Measurements from ENCODE around the gene ADARB2. TPM values are rescaled to one million over a fixed set of nuclear protein-coding genes. Genes with fewer than 3 reads are reported as not detected.

ADARB2 gene
- total and polyA plus RNA-seq, 3 experiments from 2014 or later: not detected

GRCh38 chr10:1309617-1310270 lies 427.6 kb downstream of the ADARB2 start:
- H3K27me3 Mint-ChIP-seq: peaks cover 0 to 3% of the 10 kb centered on the region in 2 donors
- peaks cover 0 to 4% (median 0%) of the 10 kb centered on the region in 5 donors for H3K9me3 Mint-ChIP-seq
- H3K4me3 ChIP-seq (ENCODE audit: low read length): no peak overlapping the region
- ChIA-PET CTCF (no interaction called here), POLR2A (no interaction called here)
- no peaks in the 10 kb centered on the region for H3K4me1 ChIP-seq (ENCODE audit: insufficient read depth, low read length)
- H3K4me1 Mint-ChIP-seq: no peaks in the 10 kb centered on the region
- H3K36me3 Mint-ChIP-seq: no peaks in the 10 kb centered on the region
- H3K27me3 ChIP-seq (ENCODE audit: insufficient read depth, low read length, poor library complexity, severe bottlenecking): no peaks in the 10 kb centered on the region
- no peak overlapping the region for H3K27ac Mint-ChIP-seq
- H3K36me3 ChIP-seq (ENCODE audit: insufficient read depth, low read length): no peaks in the 10 kb centered on the region
- no peak for DNase-seq
- no peak overlapping the region for H3K27ac ChIP-seq (ENCODE audit: low read depth, low read length)
- H3K9me3 ChIP-seq (ENCODE audit: low read length): no peaks in the 10 kb centered on the region
- H3K4me3 Mint-ChIP-seq: no peak overlapping the region

GRCh38 chr10:1308962-1309616 lies 428.2 kb downstream of the ADARB2 start:
- Histone ChIP-seq H3K9me3 (ENCODE audit: low read length) (no peaks in the 10 kb centered on the region), H3K36me3 (ENCODE audit: insufficient read depth, low read length) (no peaks in the 10 kb centered on the region), H3K4me1 (ENCODE audit: insufficient read depth, low read length) (no peaks in the 10 kb centered on the region), H3K4me3 (ENCODE audit: low read length) (no peak overlapping the region), H3K27me3 (ENCODE audit: insufficient read depth, low read length, poor library complexity, severe bottlenecking) (no peaks in the 10 kb centered on the region), H3K27ac (ENCODE audit: low read depth, low read length) (no peak overlapping the region)
- peaks cover 0 to 3% of the 10 kb centered on the region in 2 donors for H3K27me3 Mint-ChIP-seq
- DNase-seq: no peak
- no peaks in the 10 kb centered on the region for H3K36me3 Mint-ChIP-seq
- ChIA-PET CTCF (no interaction called here), POLR2A (no interaction called here)
- peaks cover 0 to 4% (median 0%) of the 10 kb centered on the region in 5 donors for H3K9me3 Mint-ChIP-seq
- H3K27ac Mint-ChIP-seq: no peak overlapping the region
- H3K4me3 Mint-ChIP-seq: no peak overlapping the region
- H3K4me1 Mint-ChIP-seq: no peaks in the 10 kb centered on the region

DNA sequence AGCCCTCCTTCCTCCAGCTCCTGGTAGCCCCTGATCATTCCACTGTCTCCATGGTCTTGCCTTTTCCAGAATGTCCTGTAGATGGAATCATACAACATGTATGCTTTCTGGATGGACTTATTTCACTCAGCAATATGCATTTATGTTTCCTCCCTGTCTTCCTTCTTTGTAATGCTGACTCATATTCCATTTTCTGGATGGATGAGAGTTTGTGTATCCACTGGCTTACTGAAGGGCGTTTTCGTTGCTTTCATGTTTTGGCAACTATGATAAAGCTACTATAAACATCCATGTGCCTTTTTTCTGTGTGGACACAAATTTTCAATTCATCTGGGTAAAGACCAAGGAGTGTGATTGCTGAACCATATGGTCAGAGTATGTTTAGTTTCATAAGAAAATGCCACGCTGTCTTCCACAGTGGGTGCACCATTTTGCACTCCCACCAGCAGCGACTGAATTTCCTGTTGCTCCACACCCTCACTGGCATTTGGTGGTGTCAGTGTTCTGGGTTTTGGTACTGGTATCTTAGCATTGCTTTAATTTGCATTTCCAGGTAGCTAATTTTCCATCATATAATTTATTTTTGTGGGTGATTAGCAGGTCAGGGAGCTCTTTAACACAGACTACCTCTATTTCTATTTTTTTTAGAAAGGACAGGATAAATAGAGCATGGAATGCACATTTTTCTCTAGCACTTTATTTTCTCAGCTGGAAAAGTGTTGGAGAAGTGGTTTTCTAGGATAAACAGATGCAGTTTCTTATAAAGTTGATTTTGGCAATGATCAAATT lies 429.0 kb downstream of the ADARB2 start:
- Histone ChIP-seq H3K4me3 (ENCODE audit: low read length) (no peak overlapping the region), H3K4me1 (ENCODE audit: insufficient read depth, low read length) (no peaks in the 10 kb centered on the region), H3K36me3 (ENCODE audit: insufficient read depth, low read length) (no peaks in the 10 kb centered on the region), H3K27ac (ENCODE audit: low read depth, low read length) (no peak overlapping the region), H3K27me3 (ENCODE audit: insufficient read depth, low read length, poor library complexity, severe bottlenecking) (no peaks in the 10 kb centered on the region), H3K9me3 (ENCODE audit: low read length) (no peaks in the 10 kb centered on the region)
- Mint-ChIP-seq H3K27me3 (peaks cover 0 to 3% of the 10 kb centered on the region in 2 donors), H3K4me3 (no peak overlapping the region), H3K36me3 (no peaks in the 10 kb centered on the region), H3K4me1 (no peaks in the 10 kb centered on the region), H3K9me3 (peaks cover 0 to 4% (median 0%) of the 10 kb centered on the region in 5 donors), H3K27ac (peak overlapping the region in 1 of 8 donors; percentile 56)
- POLR2A ChIA-PET: no interaction called here
- CTCF ChIA-PET: no interaction called here
- DNase-seq: no peak

DNA sequence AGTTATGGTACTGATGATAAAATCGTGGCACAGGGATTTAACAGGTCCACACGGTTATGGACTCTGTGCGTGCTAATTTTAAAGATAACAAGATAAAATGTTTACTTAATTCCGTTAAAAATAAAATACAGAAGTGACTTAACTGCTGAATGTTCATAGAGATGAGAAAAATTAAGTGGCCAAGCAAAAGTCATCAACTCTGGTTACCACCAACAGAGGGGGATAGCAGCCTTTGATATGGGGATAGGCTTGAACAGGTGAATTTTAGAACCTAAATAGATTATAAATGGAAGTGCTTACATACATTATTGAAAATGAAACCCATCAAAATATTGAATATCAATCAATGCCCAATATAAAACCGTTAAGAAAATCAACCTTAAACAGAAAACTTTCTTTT lies 436.2 kb downstream of the ADARB2 start:
- DNase-seq: no peak
- Histone ChIP-seq H3K27me3 (ENCODE audit: insufficient read depth, low read length, poor library complexity, severe bottlenecking) (no peaks in the 10 kb centered on the region), H3K27ac (ENCODE audit: low read depth, low read length) (no peak overlapping the region), H3K36me3 (ENCODE audit: insufficient read depth, low read length) (no peaks in the 10 kb centered on the region), H3K9me3 (ENCODE audit: low read length) (no peaks in the 10 kb centered on the region), H3K4me1 (ENCODE audit: insufficient read depth, low read length) (no peaks in the 10 kb centered on the region), H3K4me3 (ENCODE audit: low read length) (no peak overlapping the region)
- Mint-ChIP-seq H3K27ac (no peak overlapping the region), H3K4me1 (no peaks in the 10 kb centered on the region), H3K9me3 (no peaks in the 10 kb centered on the region), H3K4me3 (no peak overlapping the region), H3K27me3 (peaks cover 16 to 24% of the 10 kb centered on the region in 2 donors), H3K36me3 (no peaks in the 10 kb centered on the region)
- CTCF ChIA-PET: no interaction called here
- POLR2A ChIA-PET: no interaction called here

DNA sequence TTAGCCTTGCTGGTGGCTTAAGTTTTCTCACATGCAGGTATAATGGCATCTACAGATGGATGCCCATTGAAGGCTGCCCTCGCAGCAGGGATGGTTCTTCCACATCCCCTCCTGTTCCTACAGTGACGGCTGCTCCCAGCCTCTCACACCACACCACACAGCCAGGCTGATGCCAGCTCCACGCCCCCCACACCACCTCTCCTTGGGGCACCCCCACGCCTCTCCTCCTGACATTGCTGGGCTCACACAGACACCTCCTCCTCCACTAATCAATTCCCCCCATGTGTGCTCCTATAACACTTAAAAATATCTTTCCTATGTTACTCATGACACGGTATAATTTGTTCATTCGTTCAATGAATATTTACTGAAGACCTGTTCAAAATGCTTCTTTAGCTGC lies 437.1 kb downstream of the ADARB2 start:
- Histone ChIP-seq H3K36me3 (ENCODE audit: insufficient read depth, low read length) (no peaks in the 10 kb centered on the region), H3K4me1 (ENCODE audit: insufficient read depth, low read length) (no peaks in the 10 kb centered on the region), H3K27me3 (ENCODE audit: insufficient read depth, low read length, poor library complexity, severe bottlenecking) (no peaks in the 10 kb centered on the region), H3K9me3 (ENCODE audit: low read length) (no peaks in the 10 kb centered on the region), H3K27ac (ENCODE audit: low read depth, low read length) (no peak overlapping the region), H3K4me3 (ENCODE audit: low read length) (no peak overlapping the region)
- DNase-seq: no peak
- H3K4me1 Mint-ChIP-seq: no peaks in the 10 kb centered on the region
- CTCF ChIA-PET: no interaction called here
- H3K9me3 Mint-ChIP-seq: no peaks in the 10 kb centered on the region
- peaks cover 16 to 30% of the 10 kb centered on the region in 2 donors for H3K27me3 Mint-ChIP-seq
- H3K27ac Mint-ChIP-seq: no peak overlapping the region
- POLR2A ChIA-PET: no interaction called here
- H3K4me3 Mint-ChIP-seq: no peak overlapping the region
- no peaks in the 10 kb centered on the region for H3K36me3 Mint-ChIP-seq

- no peaks in the 10 kb centered on the region for H3K9me3 ChIP-seq (ENCODE audit: low read length)
- no peak overlapping the region for H3K4me3 ChIP-seq (ENCODE audit: low read length)
- DNase-seq: no peak
- no peak overlapping the region for H3K27ac ChIP-seq (ENCODE audit: low read depth, low read length)
- peaks cover 16 to 35% of the 10 kb centered on the region in 2 donors for H3K27me3 Mint-ChIP-seq
- no peak overlapping the region for H3K27ac Mint-ChIP-seq
- no peaks in the 10 kb centered on the region for H3K36me3 Mint-ChIP-seq
- POLR2A ChIA-PET: no interaction called here
- H3K4me3 Mint-ChIP-seq: no peak overlapping the region
- H3K27me3 ChIP-seq (ENCODE audit: insufficient read depth, low read length, poor library complexity, severe bottlenecking): no peaks in the 10 kb centered on the region
- H3K36me3 ChIP-seq (ENCODE audit: insufficient read depth, low read length): no peaks in the 10 kb centered on the region
- H3K4me1 ChIP-seq (ENCODE audit: insufficient read depth, low read length): no peaks in the 10 kb centered on the region
- no peaks in the 10 kb centered on the region for H3K9me3 Mint-ChIP-seq
- H3K4me1 Mint-ChIP-seq: no peaks in the 10 kb centered on the region
- CTCF ChIA-PET: no interaction called here
Observed at GRCh38 chr10:1299041-1299726, 438.1 kb downstream of the ADARB2 start.

- H3K4me1 Mint-ChIP-seq: peaks cover 0 to 8% (median 5%) of the 10 kb centered on the region in 3 donors
- H3K27ac ChIP-seq (ENCODE audit: low read depth, low read length): no peak overlapping the region
- no peak overlapping the region for H3K27ac Mint-ChIP-seq
- no peak overlapping the region for H3K4me3 Mint-ChIP-seq
- H3K4me3 ChIP-seq (ENCODE audit: low read length): no peak overlapping the region
- no peaks in the 10 kb centered on the region for H3K4me1 ChIP-seq (ENCODE audit: insufficient read depth, low read length)
- H3K27me3 Mint-ChIP-seq: peaks cover 16 to 44% of the 10 kb centered on the region in 2 donors
- no peaks in the 10 kb centered on the region for H3K36me3 Mint-ChIP-seq
- DNase-seq: no peak
- ChIA-PET CTCF (no interaction called here), POLR2A (no interaction called here)
- H3K27me3 ChIP-seq (ENCODE audit: insufficient read depth, low read length, poor library complexity, severe bottlenecking): no peaks in the 10 kb centered on the region
- H3K9me3 Mint-ChIP-seq: no peaks in the 10 kb centered on the region
- no peaks in the 10 kb centered on the region for H3K9me3 ChIP-seq (ENCODE audit: low read length)
- H3K36me3 ChIP-seq (ENCODE audit: insufficient read depth, low read length): no peaks in the 10 kb centered on the region
Observed at GRCh38 chr10:1297566-1298301, 439.6 kb downstream of the ADARB2 start.
